NCI-H748 (cell line): ENCODE data around the gene IL36RN.

Source experiments
- DNase-seq: peaks from one replicate; lab custom pipeline; 2025; ENCODE audit not compliant: unreplicated experiment; lab: John Stamatoyannopoulos, UW

The IL36RN gene

GRCh38 chr2:113058998-113059960 is at the start of gene IL36RN:
TSS of gene IL36RN (plus strand) at chr2:113059198. CDS start at chr2:113059439, 241 bp downstream.
- no peak for DNase-seq

DNA sequence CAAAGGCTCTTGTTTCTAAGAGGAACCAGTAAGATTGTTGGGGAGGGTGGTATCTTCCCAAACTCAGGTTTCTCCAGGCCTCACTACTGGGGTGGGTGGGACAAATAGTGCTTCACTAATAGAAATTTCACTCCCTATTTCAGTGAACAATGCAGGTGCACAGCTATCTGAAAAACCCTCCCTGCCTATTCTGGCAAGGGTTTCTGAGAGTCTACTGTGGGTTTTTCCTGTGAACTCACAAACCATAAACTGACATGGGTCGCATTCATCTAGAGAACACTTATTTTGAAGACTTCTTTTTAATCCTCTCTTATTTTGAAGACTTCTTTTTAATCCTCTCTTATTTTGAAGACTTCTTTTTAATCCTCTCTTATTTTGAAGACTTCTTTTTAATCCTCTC is 49.4 kb upstream of the IL36RN start:
- no peak for DNase-seq

DNA sequence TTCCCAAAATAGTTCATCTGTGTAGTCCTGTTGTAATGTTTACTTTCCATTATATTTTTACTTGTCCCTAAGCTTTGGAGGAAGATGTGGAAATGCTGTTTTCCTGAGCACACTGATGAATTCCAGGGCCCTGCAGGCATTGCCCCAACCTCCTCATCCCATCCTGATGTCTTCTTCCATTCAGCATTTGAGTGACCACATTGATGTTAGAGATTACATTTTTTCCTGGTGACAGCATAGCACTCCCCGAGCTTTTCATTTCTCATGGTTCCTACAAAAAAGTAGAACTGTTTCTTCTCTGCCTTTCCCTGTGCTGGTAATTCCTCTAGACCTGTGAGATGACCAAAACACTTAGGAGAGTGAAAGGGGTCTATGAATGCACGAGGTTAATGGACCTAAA is 48.9 kb upstream of the IL36RN start:
- no peak for DNase-seq

- DNase-seq, result no peak
These were observed 47.9 kb upstream of the IL36RN start for GRCh38 chr2:113011108-113011507.

DNA sequence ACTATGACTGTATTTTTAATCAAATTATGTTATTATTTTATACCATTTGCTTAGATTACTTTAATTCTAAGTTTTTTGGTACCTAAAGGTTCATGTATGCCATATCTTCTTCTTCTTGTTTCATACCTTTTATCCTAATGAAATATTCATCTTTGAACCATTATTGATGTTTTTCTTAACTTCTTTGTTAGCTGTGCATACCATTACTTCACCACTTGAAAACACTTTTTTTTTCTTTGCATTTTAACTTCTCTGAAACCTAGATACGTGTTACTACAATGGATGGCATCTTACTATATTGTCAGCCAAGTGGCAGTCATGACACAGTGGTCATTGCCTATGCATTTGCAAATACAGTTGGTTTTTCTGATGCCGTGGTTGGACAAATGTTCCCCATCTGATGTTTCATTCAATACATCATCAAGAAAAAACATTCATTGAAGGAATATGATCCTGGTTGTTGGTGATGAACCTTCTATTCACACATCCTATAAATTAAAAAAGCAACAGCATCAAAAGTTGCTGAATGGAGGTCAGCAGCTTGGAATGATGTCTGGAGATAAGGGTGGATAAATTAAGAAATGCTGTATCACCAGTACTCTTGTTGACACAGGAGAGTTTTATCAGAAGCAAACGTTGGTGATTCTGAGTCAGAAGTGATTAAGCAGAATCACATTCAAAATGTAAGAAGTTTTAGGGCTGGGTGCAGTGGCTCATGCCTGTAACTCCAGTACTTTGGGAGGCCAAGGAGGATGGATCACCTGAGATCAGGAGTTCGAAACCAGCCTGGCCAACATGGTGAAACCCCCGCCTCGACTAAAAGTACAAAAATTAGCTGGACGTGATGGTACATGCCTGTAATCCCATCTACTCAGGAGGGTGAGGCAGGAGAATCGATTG is 46.3 kb upstream of the IL36RN start:
- DNase-seq, result no peak

GRCh38 chr2:113013336-113013661 is 45.7 kb upstream of the IL36RN start:
- DNase-seq, result no peak

DNA sequence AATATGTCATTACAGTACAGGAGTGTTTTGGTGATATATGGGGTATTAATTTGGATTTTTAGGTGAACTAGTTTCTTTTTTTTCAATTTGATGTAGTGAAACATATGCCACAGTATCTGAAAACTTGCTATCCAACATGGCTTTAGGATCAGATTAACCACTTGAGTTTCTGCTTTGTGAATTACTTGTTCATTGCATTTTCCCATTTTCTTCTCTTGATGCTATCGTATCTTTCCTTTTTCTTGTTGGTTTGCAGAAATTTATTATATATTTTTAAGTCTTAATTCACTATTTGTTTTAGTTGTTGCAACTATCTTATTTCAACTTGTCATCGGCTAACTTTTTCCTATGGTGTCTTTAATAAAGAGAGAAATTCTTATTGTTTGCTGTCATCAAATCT is 44.9 kb upstream of the IL36RN start:
- DNase-seq, result no peak

DNA sequence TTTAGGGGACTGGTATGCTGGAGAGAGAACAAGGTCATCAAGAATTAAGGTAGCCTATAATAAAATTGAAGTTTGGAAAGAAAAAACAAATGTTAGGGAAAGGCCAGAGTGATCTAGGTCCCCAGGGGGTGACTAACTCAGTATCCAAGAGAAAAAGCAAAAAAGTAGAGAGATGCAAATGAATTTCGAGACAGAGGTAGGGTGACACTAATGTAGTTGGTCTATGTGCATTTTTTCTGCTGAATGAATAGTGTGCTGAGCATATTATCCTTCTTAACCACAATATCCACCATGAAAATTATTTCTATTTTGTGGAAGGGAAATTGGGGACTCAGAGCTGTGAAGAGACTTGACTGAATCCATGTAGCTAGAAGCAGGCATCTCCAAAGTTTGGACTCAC is 44.0 kb upstream of the IL36RN start:
- no peak for DNase-seq

GRCh38 chr2:113015655-113016054 is 43.3 kb upstream of the IL36RN start:
- DNase-seq, result no peak

GRCh38 chr2:113018509-113018908 is 40.5 kb upstream of the IL36RN start:
- no peak for DNase-seq

GRCh38 chr2:113021312-113021711 is 37.7 kb upstream of the IL36RN start:
- no peak for DNase-seq

GRCh38 chr2:113024764-113025163 is 34.2 kb upstream of the IL36RN start:
- DNase-seq, result no peak

- no peak for DNase-seq
These were observed 33.3 kb upstream of the IL36RN start for GRCh38 chr2:113025737-113026136.

GRCh38 chr2:113027691-113028090 is 31.3 kb upstream of the IL36RN start:
- no peak for DNase-seq

DNA sequence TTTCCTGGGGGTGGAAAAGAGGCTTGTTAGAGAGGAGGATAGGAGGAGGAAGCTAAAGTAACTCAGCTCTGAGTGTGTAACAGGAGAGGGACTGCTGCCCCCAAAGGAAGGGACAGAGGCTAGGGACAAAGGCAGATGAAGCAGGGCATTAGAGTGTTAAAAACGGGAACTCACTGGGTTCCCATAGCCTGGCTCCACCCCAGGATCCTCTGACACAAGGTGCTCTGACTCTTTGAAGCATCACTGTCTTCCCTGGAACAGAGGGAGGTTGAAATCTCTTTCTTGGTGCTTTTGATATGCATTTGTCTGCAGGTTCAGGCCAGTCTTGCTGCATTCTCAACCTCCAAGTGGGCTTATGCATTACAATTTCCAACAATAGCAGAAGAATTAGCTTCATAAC is 30.9 kb upstream of the IL36RN start:
- no peak for DNase-seq

GRCh38 chr2:113032737-113033136 is 26.3 kb upstream of the IL36RN start:
- DNase-seq, result no peak

DNA sequence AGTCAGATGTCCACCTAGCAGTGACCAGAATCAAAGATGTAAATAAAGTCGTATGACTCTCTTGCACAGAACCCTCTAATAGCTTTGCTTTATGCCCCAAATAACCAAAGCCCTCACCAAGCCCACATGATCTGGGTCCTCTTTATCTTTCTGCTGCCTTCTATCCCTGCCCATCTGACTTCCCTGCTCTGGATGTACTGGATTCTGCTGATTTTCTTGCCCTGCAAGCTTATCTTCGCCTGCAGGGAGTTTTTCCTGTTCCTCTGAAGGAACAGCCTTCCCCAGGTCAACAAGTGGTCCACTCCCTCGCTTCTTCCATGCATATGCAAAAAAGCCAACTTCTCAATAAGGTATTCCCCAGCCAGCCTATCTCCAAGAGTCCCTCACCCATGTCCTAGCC is 25.0 kb upstream of the IL36RN start:
- no peak for DNase-seq

DNA sequence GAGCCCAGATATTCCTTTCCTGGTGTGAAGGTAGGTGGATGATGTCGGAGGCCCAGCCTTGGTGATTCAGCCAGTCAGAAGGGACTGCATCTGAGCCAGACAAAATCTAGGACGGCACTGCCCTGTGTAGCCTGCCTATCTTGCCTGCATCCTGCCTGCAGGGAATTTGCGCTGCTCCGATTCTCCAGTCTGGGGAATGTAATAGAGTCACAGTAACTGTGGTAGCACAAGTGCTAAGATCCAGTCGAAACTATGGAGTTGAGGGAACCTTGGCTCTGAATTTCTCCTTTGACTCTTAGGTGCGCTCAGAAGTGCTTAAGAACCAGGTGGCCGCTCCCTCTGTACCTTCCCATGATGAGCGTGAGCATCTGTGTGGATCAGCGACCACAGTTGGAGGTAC is 22.2 kb upstream of the IL36RN start:
- no peak for DNase-seq

GRCh38 chr2:113038291-113038690 is 20.7 kb upstream of the IL36RN start:
- no peak for DNase-seq

DNA sequence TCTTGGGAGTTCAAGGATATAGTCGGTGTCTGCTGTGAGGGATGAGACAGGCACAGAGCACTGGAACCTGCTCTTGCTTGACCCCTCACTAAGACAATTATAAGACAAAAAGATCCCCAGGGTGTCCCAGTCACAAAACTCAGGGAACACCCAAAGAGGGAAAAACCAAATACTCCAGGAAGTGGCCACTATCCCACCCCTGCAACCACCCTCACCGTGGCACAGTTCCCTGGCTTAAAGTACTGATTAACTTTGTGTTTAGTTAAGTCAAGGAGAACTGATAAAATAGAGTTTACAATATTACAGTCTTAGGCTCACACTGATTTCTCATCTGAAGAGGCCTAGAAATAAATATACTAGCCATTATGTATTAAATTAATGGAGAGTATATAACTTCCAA is 19.8 kb upstream of the IL36RN start:
- DNase-seq, result no peak

- no peak for DNase-seq
These were observed 19.3 kb upstream of the IL36RN start for GRCh38 chr2:113039719-113040118.

DNA sequence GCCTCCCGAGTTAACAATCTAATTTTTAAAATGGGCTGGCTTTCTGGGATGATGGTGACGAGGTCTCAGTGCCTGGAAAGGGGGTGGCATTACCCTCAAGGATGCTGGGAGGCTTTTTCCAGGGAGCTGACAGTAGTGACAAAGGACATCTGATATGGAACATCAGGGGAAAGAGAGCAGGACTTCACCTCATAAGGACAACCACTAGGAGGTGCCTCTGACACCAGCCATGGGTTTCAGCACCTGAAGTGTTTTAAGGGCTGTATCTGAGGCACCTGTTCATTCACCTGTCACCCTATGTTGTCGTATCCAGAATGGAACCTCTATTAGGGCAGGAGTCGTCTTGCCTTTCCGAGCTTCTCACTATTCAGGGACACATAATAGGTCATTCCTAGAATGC is 17.1 kb upstream of the IL36RN start:
- DNase-seq, result peak; percentile 7
